Adrenal gland (tissue), 5 donors: Measurements from ENCODE around the gene TRAFD1.

ENCODE experiments used
- POLR2A ChIP-seq, 2 donors: fragments of 450-650 bp; IDR thresholded peaks; one replicate each; pipeline ENCODE4 v1.6.1; 2017; ENCODE audit warnings: antibody characterized with exemption in 2 of 2, mild to moderate bottlenecking in 2 of 2, moderate library complexity in 1 of 2
- TF ChIP-seq, protein P1 (sequence below), 6 experiments: fragments of 450-650 bp in 4 of 6; fragments of 200-600 bp in 2 of 6; sonication (generic) in 1 of 6; IDR thresholded peaks; 1 replicate in 5 of 6; 2 replicates in 1 of 6; pipeline versions ENCODE4 v1.5.1 to v1.8.0; 2016 to 2021; ENCODE audit warnings: antibody characterized with exemption in 6 of 6, mild to moderate bottlenecking in 2 of 6, moderate library complexity in 1 of 6
- donor health status: DM: no; HTN: no; CAD: no.

DNA sequence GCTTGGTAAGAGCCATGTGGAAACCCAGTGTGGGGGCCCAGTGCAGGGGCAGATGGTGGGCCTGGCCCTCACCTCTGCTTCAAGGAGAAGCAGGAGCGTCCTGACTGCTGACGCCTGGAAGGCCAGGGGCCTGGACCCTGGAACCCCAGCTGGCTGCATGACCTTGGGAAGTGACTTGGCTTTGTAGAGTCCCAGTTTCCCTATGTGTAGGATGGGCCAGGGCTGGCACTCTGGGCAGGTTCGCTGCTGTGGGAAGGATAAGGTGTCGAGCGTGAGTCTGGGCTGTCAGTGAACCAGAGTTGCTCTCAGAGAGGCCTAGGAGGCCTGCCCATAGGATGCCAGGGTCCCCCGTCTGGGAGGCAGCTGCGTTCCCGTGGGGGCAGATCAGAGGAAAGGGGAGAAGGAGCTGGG lies 43.2 kb downstream of the TRAFD1 start:
- TF ChIP-seq, protein P1, sequence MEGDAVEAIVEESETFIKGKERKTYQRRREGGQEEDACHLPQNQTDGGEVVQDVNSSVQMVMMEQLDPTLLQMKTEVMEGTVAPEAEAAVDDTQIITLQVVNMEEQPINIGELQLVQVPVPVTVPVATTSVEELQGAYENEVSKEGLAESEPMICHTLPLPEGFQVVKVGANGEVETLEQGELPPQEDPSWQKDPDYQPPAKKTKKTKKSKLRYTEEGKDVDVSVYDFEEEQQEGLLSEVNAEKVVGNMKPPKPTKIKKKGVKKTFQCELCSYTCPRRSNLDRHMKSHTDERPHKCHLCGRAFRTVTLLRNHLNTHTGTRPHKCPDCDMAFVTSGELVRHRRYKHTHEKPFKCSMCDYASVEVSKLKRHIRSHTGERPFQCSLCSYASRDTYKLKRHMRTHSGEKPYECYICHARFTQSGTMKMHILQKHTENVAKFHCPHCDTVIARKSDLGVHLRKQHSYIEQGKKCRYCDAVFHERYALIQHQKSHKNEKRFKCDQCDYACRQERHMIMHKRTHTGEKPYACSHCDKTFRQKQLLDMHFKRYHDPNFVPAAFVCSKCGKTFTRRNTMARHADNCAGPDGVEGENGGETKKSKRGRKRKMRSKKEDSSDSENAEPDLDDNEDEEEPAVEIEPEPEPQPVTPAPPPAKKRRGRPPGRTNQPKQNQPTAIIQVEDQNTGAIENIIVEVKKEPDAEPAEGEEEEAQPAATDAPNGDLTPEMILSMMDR (IDR thresholded peaks at IDR 0.05) = no peak
- no peak for TF ChIP-seq POLR2A (IDR thresholded peaks at IDR 0.05)
